ENCODE measurements around the gene MYB.

- TF ChIP-seq CTCF (IDR thresholded peaks at IDR 0.05; ENCODE audit: poor library complexity): no peak
- TF ChIP-seq EZH2phosphoT487 (IDR thresholded peaks at IDR 0.05; ENCODE audit: low read depth, severe bottlenecking, unreplicated experiment): no peak
- TF ChIP-seq EZH2 (IDR thresholded peaks at IDR 0.05; ENCODE audit: borderline replicate concordance): no peak
Measured at GRCh38 chr6:135250234-135250633, 69.1 kb downstream of the MYB start.

All from hepatocyte (in vitro differentiated cells).